MM.1S (cell line): ENCODE measurements around the gene HOXB3.

Experiments used
- DNase-seq: peaks from one replicate; pipeline ENCODE4 v3.0.0-alpha.2; 2015
- H2AFZ ChIP-seq: fragments of 300-600 bp; sonication (generic); 2 replicates; pipeline ENCODE4 v1.6.0; 2016; ENCODE audit warnings: antibody characterized with exemption, low read length
- H3F3A ChIP-seq: fragments of 300-600 bp; sonication (generic); 2 replicates; pipeline ENCODE4 v1.6.1; 2016; ENCODE audit warnings: mild to moderate bottlenecking, antibody characterized with exemption, low read length, moderate library complexity, mixed read lengths; ENCODE audit not compliant: insufficient read depth
- H3K27ac ChIP-seq: fragments of 300-600 bp; sonication (generic); 2 replicates; pipeline ENCODE4 v1.5.1; 2016; ENCODE audit warnings: mild to moderate bottlenecking, low read length
- H3K27me3 ChIP-seq: fragments of 300-600 bp; sonication (generic); replicated peaks from 2 replicates; pipeline ENCODE4 v1.6.0; 2016; ENCODE audit warnings: low read length; ENCODE audit not compliant: insufficient read depth
- H3K36me3 ChIP-seq: fragments of 300-600 bp; sonication (generic); replicated peaks from 2 replicates; pipeline ENCODE4 v1.6.1; 2016; ENCODE audit warnings: mild to moderate bottlenecking, low read length, mixed read lengths; ENCODE audit not compliant: insufficient read depth
- H3K4me1 ChIP-seq: fragments of 300-600 bp; sonication (generic); 2 replicates; pipeline ENCODE4 v1.6.1; 2016; ENCODE audit warnings: low read length, mixed read lengths
- H3K4me2 ChIP-seq: fragments of 300-600 bp; sonication (generic); 2 replicates; pipeline ENCODE4 v1.6.0; 2016; ENCODE audit warnings: low read depth, low read length
- H3K4me3 ChIP-seq: fragments of 300-600 bp; sonication (generic); 2 replicates; pipeline ENCODE4 v1.5.1; 2016; ENCODE audit warnings: low read length, mixed read lengths
- H3K79me2 ChIP-seq: fragments of 300-600 bp; sonication (generic); 2 replicates; pipeline ENCODE4 v1.6.1; 2016; ENCODE audit warnings: mixed run types, low read length, mixed read lengths
- H3K9ac ChIP-seq: fragments of 300-600 bp; sonication (generic); 2 replicates; pipeline ENCODE4 v1.6.1; 2016; ENCODE audit warnings: low read length, mixed read lengths
- H3K9me2 ChIP-seq: fragments of 300-600 bp; sonication (generic); replicated peaks from 2 replicates; pipeline ENCODE4 v1.6.1; 2016; ENCODE audit warnings: mild to moderate bottlenecking, low read length, mixed read lengths; ENCODE audit not compliant: insufficient read depth
- H3K9me3 ChIP-seq: fragments of 300-600 bp; sonication (generic); replicated peaks from 2 replicates; pipeline ENCODE4 v1.6.1; 2016; ENCODE audit warnings: mild to moderate bottlenecking, low read length, mixed read lengths; ENCODE audit not compliant: insufficient read depth
- H4K20me1 ChIP-seq: fragments of 300-600 bp; sonication (generic); 2 replicates; pipeline ENCODE4 v1.6.1; 2016; ENCODE audit warnings: mild to moderate bottlenecking, low read length, moderate library complexity, mixed read lengths; ENCODE audit not compliant: insufficient read depth
- CTCF ChIP-seq: fragments of 300-600 bp; sonication (generic); IDR thresholded peaks from 2 replicates; pipeline ENCODE4 v1.5.1; 2016; ENCODE audit warnings: antibody characterized with exemption, low read length, mixed read lengths
- EZH2 ChIP-seq: fragments of 300-600 bp; sonication (generic); optimal IDR thresholded peaks from 2 replicates; pipeline ENCODE3; 2017; ENCODE audit warnings: low read depth, mild to moderate bottlenecking, antibody characterized with exemption, low read length, mixed read lengths
- EZH2phosphoT487 ChIP-seq: fragments of 300-600 bp; sonication (generic); IDR thresholded peaks from 2 replicates; pipeline ENCODE4 v1.6.1; 2018; ENCODE audit warnings: antibody characterized with exemption, low read length

The HOXB3 gene

GRCh38 chr17:48564188-48565021, 25.6 kb downstream of the HOXB3 start:
- no peak for DNase-seq
- no peaks in the 10 kb centered on the region for H4K20me1 ChIP-seq
- no peaks in the 10 kb centered on the region for H3K27me3 ChIP-seq

GRCh38 chr17:48563867-48564187, 26.2 kb downstream of the HOXB3 start:
- DNase-seq, result no peak
- H3K79me2 ChIP-seq, result 0 out of 2 replicates have a peak, but pooled peaks cover 3% of the 10 kb centered on the region
- H3K36me3 ChIP-seq, result no peaks in the 10 kb centered on the region
- no peak overlapping the region for H3K27ac ChIP-seq
- no peaks in the 10 kb centered on the region for H3K27me3 ChIP-seq
- H3K9me3 ChIP-seq, result no peaks in the 10 kb centered on the region
- no peaks in the 10 kb centered on the region for H3K9me2 ChIP-seq
- TF ChIP-seq CTCF (no peak), EZH2 (no peak), EZH2phosphoT487 (no peak)
- H2AFZ ChIP-seq, result no peak overlapping the region
- H4K20me1 ChIP-seq, result no peaks in the 10 kb centered on the region
- H3K4me2 ChIP-seq, result no peak overlapping the region
- H3K4me1 ChIP-seq, result no peaks in the 10 kb centered on the region
- no peaks in the 10 kb centered on the region for H3F3A ChIP-seq
- no peak overlapping the region for H3K4me3 ChIP-seq
- no peak overlapping the region for H3K9ac ChIP-seq

More at GRCh38 chr17:48564188-48565021, 25.6 kb downstream of the HOXB3 start:
- Histone ChIP-seq H3K9me3 (no peaks in the 10 kb centered on the region), H3K79me2 (0 out of 2 replicates have a peak, but pooled peaks cover 3% of the 10 kb centered on the region), H3K27ac (no peak overlapping the region), H3K4me3 (no peak overlapping the region), H3F3A (no peaks in the 10 kb centered on the region), H3K9ac (no peak overlapping the region), H3K36me3 (no peaks in the 10 kb centered on the region), H3K4me1 (no peaks in the 10 kb centered on the region), H3K9me2 (no peaks in the 10 kb centered on the region), H2AFZ (no peak overlapping the region), H3K4me2 (no peak overlapping the region)
- TF ChIP-seq EZH2, result no peak
- no peak for TF ChIP-seq EZH2phosphoT487
- no peak for TF ChIP-seq CTCF

GRCh38 chr17:48563385-48563838, 26.6 kb downstream of the HOXB3 start:
- no peak overlapping the region for H3K9ac ChIP-seq
- H3K79me2 ChIP-seq, result 0 out of 2 replicates have a peak, but pooled peaks cover under 1% of the 10 kb centered on the region
- TF ChIP-seq EZH2phosphoT487 (no peak), CTCF (no peak), EZH2 (no peak)
- no peaks in the 10 kb centered on the region for H3K27me3 ChIP-seq
- no peaks in the 10 kb centered on the region for H3K4me1 ChIP-seq
- no peaks in the 10 kb centered on the region for H4K20me1 ChIP-seq
- H3K27ac ChIP-seq, result no peak overlapping the region
- no peak overlapping the region for H2AFZ ChIP-seq
- no peak overlapping the region for H3K4me3 ChIP-seq
- no peaks in the 10 kb centered on the region for H3F3A ChIP-seq
- no peaks in the 10 kb centered on the region for H3K9me2 ChIP-seq
- no peak for DNase-seq
- H3K36me3 ChIP-seq, result no peaks in the 10 kb centered on the region
- H3K4me2 ChIP-seq, result no peak overlapping the region
- H3K9me3 ChIP-seq, result no peaks in the 10 kb centered on the region
